Stimulated activated CD8-positive, alpha-beta memory T cell treated with anti-CD3 and anti-CD28 coated beads, Interleukin-15, amount 100 ng/mL, for 48 hours (primary cell): Measurements from ENCODE around the gene GUCA2A.
A peak's percentile ranks its signal among the peaks of the same experiment; 100 is the strongest.

Experiments
- DNase-seq, 2 donors: peaks; one replicate each; pipeline ENCODE4 v3.0.0-alpha.2; 2020; ENCODE audit warnings: low read depth in 2 of 2

Gene GUCA2A

GRCh38 chr1:42176902-42177519 is 12.5 kb upstream of the GUCA2A start:
- no peak for DNase-seq

GRCh38 chr1:42175314-42176054 is 10.9 kb upstream of the GUCA2A start:
- DNase-seq = no peak

- DNase-seq = no peak
Observed at GRCh38 chr1:42173961-42174735, 9.6 kb upstream of the GUCA2A start.

DNA sequence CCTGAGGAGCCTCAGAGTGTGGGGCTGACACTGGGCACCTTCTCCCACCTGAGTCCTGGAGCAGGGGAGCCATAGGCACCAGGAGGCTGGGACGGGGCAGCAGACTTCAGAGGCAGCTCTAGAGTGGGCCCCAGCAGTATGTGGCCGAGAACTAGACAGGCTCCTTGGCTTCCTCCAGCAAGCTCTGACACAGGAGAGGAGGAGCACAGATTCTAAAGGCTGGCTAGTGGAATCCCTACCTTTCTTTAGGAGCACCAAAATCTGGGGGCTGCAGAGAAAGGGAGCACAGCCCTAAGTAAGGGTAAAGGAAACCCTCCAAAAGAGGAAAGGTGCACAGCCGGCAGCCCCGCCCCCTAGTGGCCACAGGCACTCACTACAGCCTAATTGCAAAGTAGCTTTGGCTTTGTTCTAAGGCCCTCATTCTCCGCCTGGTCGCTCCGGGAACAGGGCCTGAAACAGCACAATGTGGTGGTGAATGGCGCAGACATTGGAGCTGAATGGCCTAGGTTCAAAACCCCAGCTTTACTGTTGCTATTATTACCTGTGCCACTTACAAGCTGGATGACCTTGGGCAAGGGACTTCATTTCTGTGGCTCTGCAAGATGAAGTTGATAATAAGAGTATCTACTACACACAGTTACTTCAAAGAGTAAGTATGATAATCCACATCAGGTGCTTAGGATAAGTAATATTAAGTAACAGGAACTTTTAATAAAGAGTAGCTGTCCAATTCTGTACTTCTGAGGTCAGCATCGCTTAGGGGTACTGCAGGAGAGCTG is 8.8 kb upstream of the GUCA2A start:
- peak; percentile 22 to 30 for DNase-seq

DNA sequence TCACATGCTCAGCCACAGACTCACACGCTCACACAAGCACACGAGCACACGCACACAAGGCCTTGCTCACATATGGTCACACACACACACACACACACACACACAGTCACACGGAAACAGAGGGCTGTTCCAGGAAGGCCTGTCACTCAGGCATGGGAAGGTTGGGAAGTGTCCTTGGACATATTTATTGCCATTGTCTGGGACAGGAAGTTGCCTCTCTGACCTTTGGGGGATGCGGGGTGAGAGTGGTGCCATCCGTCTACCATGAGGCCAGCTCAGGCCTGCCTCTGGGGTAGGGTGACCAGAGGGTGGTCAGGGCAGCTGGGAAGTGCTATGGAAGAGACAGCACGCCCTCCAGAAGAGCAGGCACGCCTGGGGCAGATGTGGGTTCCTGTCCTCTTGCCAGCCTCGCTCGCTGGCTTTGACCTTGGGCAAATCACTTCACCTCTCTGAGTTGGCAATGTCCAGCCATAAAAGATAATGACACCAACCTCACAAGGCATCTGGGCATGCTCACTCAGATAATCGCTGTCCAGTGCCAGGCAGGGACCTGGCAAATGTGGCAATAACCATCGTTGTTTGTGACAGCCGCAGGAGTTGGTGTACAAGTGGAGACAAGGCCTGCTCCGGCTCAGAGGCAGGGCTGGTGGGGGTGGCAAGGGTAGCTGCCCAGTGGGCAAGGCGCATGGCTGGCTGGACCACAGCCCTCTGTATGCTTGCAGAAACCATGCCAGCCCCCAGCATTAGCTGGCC is 8.0 kb upstream of the GUCA2A start:
- DNase-seq = no peak

DNA sequence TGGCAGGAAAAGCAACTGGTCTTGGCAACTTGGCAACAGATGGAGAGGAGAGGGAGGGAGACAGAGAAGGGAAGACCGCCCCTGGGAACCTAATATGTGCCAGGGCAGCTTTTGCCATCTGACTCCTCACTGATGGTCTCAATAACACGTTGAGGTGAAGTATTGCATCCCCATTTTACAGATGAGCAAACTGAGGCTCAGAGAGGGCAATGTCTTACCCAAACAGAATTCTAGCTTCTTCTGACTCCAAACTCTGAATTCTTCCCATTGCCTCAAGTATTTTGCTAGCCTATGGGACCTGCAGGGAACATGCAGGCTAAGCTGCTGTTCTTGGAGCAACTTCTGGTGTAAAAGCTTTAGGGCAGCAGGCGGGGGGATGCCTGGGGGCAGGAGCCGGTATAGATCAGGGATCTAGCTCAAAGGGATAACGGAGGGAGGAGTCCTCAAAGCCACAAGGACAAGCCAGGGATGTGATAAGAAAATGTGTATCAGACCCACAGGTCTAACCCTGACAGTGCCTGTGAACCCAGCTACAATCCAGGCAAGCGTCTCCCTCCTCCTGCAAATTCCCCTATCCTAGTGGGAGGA is 7.2 kb upstream of the GUCA2A start:
- no peak for DNase-seq

GRCh38 chr1:42170779-42171621 is 6.5 kb upstream of the GUCA2A start:
- DNase-seq = no peak

GRCh38 chr1:42168763-42169162 is 4.2 kb upstream of the GUCA2A start:
- DNase-seq = no peak

DNA sequence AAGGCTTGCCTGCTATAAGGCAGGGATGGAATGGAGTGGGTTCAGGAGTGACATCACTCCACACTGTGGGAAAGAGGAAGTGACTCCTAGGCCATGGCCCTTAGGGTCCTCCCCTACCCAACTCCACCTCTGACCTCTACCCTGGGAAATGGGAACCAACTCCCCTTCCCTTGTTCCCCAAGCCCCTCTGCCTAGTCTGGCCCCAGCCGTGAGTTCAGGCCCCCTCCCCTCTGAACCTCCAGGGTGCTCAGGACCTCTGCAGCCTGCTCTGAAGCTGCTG is 3.8 kb upstream of the GUCA2A start:
- DNase-seq = no peak

GRCh38 chr1:42167611-42168390 is 3.3 kb upstream of the GUCA2A start:
- no peak for DNase-seq

- DNase-seq = no peak
Observed at GRCh38 chr1:42165511-42166210, 1.1 kb upstream of the GUCA2A start.

- DNase-seq = no peak
Observed at GRCh38 chr1:42163536-42164503, 725 bp downstream of the GUCA2A start.

DNA sequence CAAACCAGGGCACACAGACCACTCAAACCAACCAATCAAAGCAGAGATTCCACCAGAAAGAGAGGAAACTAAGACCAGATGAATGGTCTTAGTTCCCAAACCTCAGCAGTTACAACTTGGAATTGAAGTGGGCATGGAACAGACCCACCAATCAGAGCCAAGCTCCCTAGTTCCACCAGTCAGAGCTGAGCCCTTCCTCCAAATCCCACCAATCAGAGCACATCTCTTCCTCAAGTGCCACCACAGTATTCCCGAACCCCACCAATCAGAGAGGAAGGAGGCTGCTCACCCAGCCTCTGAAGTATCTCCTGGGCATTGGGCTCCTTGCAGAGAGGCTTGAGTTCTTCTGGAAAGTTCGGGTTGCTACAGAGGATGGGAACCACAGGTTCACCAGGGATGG is 1.4 kb downstream of the GUCA2A start:
- no peak for DNase-seq

DNA sequence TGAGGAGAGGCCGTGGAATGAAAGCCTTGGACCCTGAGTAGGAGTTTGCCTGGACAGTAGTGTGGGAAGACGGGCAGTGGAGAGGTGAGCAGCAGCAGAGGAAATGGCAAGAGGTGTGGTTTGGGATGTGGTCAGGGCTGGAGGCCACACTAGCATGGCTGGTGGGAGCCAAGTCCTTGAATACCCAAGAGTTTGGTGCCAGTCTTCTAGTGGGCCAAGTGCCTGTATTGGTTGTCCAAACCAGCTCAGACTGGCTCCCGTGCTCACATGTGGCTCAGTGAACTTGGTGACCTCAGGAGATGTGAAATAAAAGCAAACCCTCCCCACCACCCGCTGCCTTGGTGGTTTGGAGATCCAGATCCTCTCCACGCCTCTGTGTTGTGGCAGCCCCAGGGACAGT is 2.4 kb downstream of the GUCA2A start:
- no peak for DNase-seq

DNA sequence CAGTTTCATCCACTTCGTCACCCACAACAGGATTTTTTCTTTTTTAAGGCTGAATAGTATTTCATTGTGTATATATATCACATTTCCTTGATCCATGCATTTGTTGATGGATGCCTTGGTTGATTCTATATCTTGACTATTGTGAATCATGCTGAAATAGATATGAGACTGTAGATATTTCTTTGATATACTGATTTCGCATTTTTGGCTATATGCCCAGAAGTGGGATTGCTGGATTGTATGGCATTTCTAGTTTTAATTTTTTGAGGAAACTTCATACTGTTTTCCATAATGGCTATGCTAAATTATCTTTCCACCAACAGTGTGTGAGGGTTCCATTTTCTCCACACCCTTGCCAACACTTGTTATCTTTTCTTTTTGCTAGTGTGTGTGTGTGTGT is 6.4 kb downstream of the GUCA2A start:
- no peak for DNase-seq

GRCh38 chr1:42157667-42158066 is 6.9 kb downstream of the GUCA2A start:
- DNase-seq = no peak

DNA sequence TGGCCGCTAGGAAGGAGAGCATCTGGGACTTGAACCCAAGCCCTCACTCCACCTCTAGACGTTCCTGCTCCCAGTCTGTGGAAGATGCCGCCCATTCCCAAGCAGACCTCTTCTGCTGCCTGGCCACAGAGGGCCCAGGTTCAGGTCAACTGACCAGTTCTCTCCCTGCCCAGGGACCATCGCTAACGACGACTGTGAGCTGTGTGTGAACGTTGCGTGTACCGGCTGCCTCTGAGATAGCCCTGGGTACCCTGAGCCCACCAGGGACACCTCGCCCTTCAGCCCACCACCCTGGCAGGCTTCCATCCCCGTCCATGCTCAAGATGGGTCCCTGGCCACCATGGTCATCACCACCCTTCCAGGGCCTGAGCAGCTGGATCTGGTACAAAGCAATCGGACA is 9.2 kb downstream of the GUCA2A start:
- DNase-seq = no peak

DNA sequence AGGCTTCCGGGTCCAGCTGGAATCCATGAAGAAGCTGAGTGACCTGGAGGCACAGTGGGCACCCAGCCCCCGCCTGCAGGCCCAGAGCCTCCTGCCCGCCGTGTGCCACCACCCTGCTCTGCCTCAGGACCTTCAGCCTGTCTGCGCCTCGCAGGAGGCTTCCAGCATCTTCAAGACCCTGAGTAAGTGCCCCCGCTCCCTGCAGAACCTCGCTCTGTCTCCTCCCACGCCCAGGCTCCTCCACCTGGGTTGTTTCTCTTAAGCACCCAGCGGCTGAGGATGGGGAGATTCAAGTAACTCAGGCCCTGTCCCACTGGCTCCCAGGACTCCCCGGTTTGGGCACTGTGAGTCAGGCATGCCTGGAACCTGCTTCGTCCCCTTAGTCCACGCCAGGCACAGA is 9.9 kb downstream of the GUCA2A start:
- DNase-seq = no peak
